Measurements from ENCODE around the gene HOXC4.

Gene HOXC4

DNA sequence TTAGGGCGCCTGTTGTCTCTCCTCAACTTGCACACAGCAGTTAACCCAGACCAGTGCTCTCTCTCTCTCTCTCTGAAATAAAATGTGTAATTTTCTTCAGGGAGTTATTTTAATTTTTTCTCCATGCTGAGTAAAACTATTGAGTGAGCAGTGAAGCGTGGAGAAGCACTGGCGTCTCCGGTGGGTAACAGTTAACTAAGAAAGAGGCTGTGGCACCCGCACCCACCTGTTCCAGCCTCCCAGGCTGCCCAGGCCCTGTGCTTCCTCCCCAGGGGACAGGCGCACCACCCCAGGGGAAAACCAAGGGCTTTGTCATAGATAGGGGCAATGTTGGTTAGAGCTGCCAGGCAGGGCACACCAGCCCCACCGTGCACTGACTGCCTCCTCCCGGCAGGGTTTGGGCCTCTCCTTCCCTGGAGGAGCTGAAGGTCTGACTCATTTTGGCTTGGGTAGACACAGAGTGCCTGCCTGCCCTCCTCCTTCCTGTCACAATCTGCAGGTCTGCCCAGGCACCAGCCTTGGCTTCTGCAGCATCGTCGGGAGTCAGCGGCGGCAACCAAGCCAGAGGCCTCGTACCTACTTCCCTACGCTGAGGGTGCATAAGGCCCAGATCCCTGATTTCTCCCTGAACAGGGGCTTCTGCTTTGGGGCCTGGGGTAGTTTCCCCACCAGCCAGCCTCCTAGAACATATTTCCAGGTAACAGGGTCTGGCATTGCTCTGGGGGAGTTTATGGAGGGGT is 16.8 kb upstream of the HOXC4 start:
- H3K4me1 Mint-ChIP-seq = peaks cover 89% of the 10 kb centered on the region
- peak overlapping the region; percentile 91 to 95 (median 95) for H3K27ac Mint-ChIP-seq
- no peaks in the 10 kb centered on the region for H3K27me3 Mint-ChIP-seq (ENCODE audit: low read depth)
- H3K9me3 Mint-ChIP-seq = no peaks in the 10 kb centered on the region
- TF ChIP-seq, protein P1, sequence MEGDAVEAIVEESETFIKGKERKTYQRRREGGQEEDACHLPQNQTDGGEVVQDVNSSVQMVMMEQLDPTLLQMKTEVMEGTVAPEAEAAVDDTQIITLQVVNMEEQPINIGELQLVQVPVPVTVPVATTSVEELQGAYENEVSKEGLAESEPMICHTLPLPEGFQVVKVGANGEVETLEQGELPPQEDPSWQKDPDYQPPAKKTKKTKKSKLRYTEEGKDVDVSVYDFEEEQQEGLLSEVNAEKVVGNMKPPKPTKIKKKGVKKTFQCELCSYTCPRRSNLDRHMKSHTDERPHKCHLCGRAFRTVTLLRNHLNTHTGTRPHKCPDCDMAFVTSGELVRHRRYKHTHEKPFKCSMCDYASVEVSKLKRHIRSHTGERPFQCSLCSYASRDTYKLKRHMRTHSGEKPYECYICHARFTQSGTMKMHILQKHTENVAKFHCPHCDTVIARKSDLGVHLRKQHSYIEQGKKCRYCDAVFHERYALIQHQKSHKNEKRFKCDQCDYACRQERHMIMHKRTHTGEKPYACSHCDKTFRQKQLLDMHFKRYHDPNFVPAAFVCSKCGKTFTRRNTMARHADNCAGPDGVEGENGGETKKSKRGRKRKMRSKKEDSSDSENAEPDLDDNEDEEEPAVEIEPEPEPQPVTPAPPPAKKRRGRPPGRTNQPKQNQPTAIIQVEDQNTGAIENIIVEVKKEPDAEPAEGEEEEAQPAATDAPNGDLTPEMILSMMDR (IDR thresholded peaks at IDR 0.05; ENCODE audit: unreplicated experiment in 3 of 3) = no peak
- peak overlapping the region; percentile 79 to 86 (median 86) for H3K4me3 Mint-ChIP-seq
- H3K36me3 Mint-ChIP-seq (ENCODE audit: low read depth) = no peaks in the 10 kb centered on the region

DNA sequence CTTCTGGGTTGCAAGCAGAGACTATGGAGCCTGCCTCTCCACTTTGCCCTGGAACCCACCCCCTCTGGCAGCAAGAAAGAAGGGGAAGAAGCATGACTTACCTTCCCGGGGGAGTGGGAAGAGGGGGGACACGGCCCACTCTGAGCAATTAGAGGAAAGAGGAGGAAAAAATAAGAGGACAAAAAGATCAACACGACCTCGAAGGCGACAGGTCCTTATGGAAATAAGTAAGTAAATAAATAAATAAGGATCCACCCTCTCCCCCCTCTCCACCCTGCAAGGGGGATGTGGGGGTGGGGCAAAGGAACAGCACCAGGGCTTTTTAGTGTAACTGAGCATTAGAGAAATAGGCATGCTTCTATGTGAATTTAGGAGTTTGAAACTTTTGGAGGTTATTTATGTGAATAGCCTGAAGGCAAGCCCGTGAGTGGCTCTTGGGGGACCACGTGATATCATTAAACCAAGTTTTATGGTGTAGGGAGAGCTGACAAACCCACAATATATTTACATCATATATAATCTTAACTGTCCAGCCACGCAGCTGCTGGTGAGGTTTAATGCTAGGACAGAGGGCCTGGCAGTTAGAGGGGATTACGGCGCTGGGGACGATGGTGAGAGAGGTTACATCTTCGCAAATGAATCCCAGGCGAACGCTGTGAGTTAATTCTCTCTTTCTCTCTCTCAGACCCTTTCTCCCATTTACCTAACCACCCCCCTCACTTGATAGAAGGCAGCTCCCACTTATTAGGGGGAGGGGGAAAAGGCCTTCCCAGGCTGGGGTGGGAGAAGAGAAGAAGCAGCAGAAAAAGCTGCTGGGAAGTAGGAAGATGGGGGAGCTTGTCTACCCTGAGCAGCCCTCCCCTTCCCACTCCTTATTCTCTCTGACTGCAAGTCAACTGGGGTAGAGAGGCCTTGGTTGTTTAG is 16.0 kb upstream of the HOXC4 start:
- H3K4me3 Mint-ChIP-seq = peak overlapping the region; percentile 79 to 86 (median 86)
- H3K27me3 Mint-ChIP-seq (ENCODE audit: low read depth) = no peaks in the 10 kb centered on the region
- peak overlapping the region; percentile 91 to 95 (median 95) for H3K27ac Mint-ChIP-seq
- H3K36me3 Mint-ChIP-seq (ENCODE audit: low read depth) = no peaks in the 10 kb centered on the region
- TF ChIP-seq, protein P1 (IDR thresholded peaks at IDR 0.05; ENCODE audit: unreplicated experiment in 3 of 3) = no peak
- H3K9me3 Mint-ChIP-seq = no peaks in the 10 kb centered on the region
- peaks cover 86% of the 10 kb centered on the region for H3K4me1 Mint-ChIP-seq

DNA sequence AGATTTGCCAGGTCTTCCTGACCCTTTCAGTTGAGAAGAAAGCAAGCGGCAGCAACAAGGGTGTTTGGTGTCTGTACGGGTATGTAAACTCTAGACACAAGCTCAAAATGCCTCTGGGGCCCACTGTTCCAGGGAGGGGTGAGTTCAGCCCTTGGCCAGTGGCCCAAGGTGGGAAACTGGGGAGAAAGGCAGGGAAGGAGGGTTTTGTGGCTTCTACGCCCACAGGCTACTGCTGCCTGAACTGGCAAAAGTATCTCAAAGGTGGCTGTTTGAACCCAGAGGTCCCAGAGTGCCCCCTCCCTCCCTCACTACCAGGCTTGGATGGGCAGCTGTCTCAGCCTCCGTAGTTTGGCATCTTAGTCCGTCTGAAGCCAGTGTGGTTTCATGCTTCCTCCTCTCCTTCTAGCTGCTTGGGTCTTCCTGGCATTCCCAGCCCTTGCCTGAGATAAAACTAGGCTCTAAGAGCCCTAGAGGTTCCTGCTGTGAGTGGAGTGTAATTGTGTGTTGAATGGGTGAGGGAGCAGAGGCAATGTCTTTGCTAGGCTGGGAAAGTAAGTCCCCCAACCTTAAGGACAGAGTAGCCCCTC is 15.3 kb upstream of the HOXC4 start:
- TF ChIP-seq, protein P1 (IDR thresholded peaks at IDR 0.05; ENCODE audit: unreplicated experiment in 3 of 3) = no peak
- H3K4me3 Mint-ChIP-seq = peak overlapping the region; percentile 79 to 86 (median 86)
- no peaks in the 10 kb centered on the region for H3K27me3 Mint-ChIP-seq (ENCODE audit: low read depth)
- H3K27ac Mint-ChIP-seq = peak overlapping the region; percentile 91 to 95 (median 95)
- peaks cover 88% of the 10 kb centered on the region for H3K4me1 Mint-ChIP-seq
- H3K36me3 Mint-ChIP-seq (ENCODE audit: low read depth) = no peaks in the 10 kb centered on the region
- no peaks in the 10 kb centered on the region for H3K9me3 Mint-ChIP-seq

DNA sequence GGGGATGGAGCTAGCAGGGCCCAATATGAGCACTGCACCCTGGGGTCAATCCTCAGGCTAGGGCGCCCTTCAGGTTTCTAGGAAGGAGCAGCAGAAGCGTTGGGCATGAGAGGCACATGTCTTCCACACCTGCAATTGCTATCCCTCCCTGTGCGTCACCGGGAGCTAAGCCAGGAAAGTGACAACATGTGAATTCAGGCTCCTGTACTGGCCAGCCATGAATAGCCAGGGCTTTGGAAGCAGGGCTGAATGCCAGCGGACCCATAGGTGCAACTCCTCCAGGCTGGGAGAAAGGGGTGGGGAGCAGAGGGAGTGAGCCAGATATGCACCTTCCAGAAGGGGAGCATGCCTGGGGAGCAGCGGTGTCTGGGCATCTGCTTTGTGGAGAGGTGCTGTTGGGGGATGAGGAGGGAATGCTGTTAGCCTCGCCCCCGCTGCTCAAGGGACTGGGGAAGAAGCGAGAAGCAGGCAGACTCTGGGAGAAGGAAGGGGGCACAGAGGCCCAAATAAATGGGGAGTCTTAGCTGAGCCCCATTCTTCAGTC is 14.7 kb upstream of the HOXC4 start:
- no peaks in the 10 kb centered on the region for H3K36me3 Mint-ChIP-seq (ENCODE audit: low read depth)
- peaks cover 4% of the 10 kb centered on the region for H3K27me3 Mint-ChIP-seq (ENCODE audit: low read depth)
- no peaks in the 10 kb centered on the region for H3K9me3 Mint-ChIP-seq
- peaks cover 89% of the 10 kb centered on the region for H3K4me1 Mint-ChIP-seq
- H3K4me3 Mint-ChIP-seq = peak overlapping the region; percentile 79 to 86 (median 86)
- peak overlapping the region; percentile 91 to 95 (median 95) for H3K27ac Mint-ChIP-seq
- TF ChIP-seq, protein P1 (IDR thresholded peaks at IDR 0.05; ENCODE audit: unreplicated experiment in 3 of 3) = no peak

DNA sequence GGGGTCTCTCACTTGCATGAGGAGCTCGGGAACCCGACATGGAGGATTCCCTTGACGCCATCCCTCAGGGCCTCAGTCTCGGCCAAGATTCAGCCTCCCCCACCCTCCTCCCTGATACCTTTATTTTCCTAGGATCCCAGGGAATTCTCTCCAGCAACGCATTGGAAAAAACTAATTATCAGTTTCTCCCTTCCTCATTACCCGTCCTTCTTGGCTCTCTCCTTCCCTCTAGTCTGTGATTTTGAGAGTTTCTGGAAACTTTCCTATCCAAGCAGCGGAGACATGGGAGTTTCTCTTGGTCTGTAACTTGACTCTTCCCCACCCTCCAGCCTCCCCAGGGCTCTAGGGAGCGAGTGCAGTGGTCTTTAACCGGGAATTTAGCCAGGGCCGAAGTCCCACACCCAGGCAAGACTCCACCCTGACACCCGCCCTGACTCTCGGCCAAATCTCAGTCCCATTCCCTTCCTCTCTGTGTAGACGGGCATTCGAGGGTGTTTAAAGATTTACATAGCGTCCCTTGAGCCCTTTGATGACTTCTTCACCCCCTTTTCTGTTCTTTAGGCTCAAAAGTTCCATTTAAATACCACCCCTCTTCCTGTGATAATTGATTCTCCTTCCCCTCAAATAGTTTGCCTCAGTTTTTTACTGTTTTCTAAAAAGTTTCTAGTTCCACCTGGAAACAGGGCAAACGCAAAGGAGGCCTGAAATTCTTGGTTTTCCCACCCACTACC is 14.1 kb upstream of the HOXC4 start:
- Mint-ChIP-seq H3K36me3 (ENCODE audit: low read depth) (no peaks in the 10 kb centered on the region), H3K4me1 (peaks cover 90% of the 10 kb centered on the region), H3K27me3 (ENCODE audit: low read depth) (peaks cover 4% of the 10 kb centered on the region), H3K4me3 (peak overlapping the region; percentile 79 to 86 (median 86)), H3K27ac (peak overlapping the region; percentile 91 to 95 (median 95)), H3K9me3 (no peaks in the 10 kb centered on the region)
- TF ChIP-seq, protein P1 (IDR thresholded peaks at IDR 0.05; ENCODE audit: unreplicated experiment in 3 of 3) = no peak
